Fibroblast of the aortic adventitia (primary cell): Measurements from ENCODE around the gene LRBA. TPM values are rescaled to one million over a fixed set of nuclear protein-coding genes. Genes with fewer than 3 reads are reported as not detected.

ENCODE experiments used
- DNase-seq: peaks from one replicate; pipeline ENCODE4 v3.0.0-alpha.2; 2010; ENCODE audit warnings: low read depth
- H3K4me3 ChIP-seq: 2 replicates; pipeline ENCODE4 v1.5.1; 2011; ENCODE audit warnings: low read depth, mild to moderate bottlenecking, control low read depth, low read length, moderate library complexity
- CTCF ChIP-seq: IDR thresholded peaks from 2 replicates; pipeline ENCODE4 v1.5.1; 2011; ENCODE audit warnings: mild to moderate bottlenecking, low read length, control low read depth, inconsistent platforms; ENCODE audit not compliant: insufficient read depth
- total RNA-seq: library from RNA; depleted of rRNA; stranded (reverse); fragments of >200 nt; gene quantifications from 2 replicates; pipeline ENCODE4 v1.2.3, GENCODE V29; 2012; ENCODE audit warnings: low replicate concordance

The LRBA gene
- total RNA-seq, 1 donor: 45.8 TPM

- DNase-seq: no peak
- TF ChIP-seq CTCF: no peak
- no peak overlapping the region for H3K4me3 ChIP-seq
Observed at GRCh38 chr4:150423503-150423902, 591.6 kb downstream of the LRBA start.

- no peak for DNase-seq
- H3K4me3 ChIP-seq: no peak overlapping the region
- TF ChIP-seq CTCF: no peak
Observed at GRCh38 chr4:150423074-150423473, 592.0 kb downstream of the LRBA start.

- no peak for TF ChIP-seq CTCF
- DNase-seq: no peak
- H3K4me3 ChIP-seq: no peak overlapping the region
Observed at GRCh38 chr4:150421612-150422011, 593.5 kb downstream of the LRBA start.

GRCh38 chr4:150419939-150420338 lies 595.1 kb downstream of the LRBA start:
- DNase-seq: no peak
- no peak overlapping the region for H3K4me3 ChIP-seq
- TF ChIP-seq CTCF: no peak

GRCh38 chr4:150418757-150419410 lies 596.2 kb downstream of the LRBA start:
- TF ChIP-seq CTCF: no peak
- no peak for DNase-seq
- H3K4me3 ChIP-seq: no peak overlapping the region

GRCh38 chr4:150415213-150415612 lies 599.9 kb downstream of the LRBA start:
- no peak for DNase-seq
- no peak overlapping the region for H3K4me3 ChIP-seq
- TF ChIP-seq CTCF: no peak

- peak; percentile 6 for DNase-seq
- no peak overlapping the region for H3K4me3 ChIP-seq
- TF ChIP-seq CTCF: peak; percentile 8
Observed at GRCh38 chr4:150411520-150411919, 603.6 kb downstream of the LRBA start.
